GM12891 (cell line): ENCODE measurements around the gene RIGI.

Source experiments
- POLR2A ChIP-seq: IDR thresholded peaks from 2 replicates; pipeline ENCODE4 v1.6.1; 2011; ENCODE audit warnings: low read depth, low read length, control low read depth
- POLR2AphosphoS5 ChIP-seq: IDR thresholded peaks from 2 replicates; pipeline ENCODE4 v1.6.1; 2011; ENCODE audit warnings: low read depth, low read length, control low read depth
- TAF1 ChIP-seq: IDR thresholded peaks from 2 replicates; pipeline ENCODE4 v1.6.1; 2011; ENCODE audit warnings: low read depth, low read length, control low read depth

DNA sequence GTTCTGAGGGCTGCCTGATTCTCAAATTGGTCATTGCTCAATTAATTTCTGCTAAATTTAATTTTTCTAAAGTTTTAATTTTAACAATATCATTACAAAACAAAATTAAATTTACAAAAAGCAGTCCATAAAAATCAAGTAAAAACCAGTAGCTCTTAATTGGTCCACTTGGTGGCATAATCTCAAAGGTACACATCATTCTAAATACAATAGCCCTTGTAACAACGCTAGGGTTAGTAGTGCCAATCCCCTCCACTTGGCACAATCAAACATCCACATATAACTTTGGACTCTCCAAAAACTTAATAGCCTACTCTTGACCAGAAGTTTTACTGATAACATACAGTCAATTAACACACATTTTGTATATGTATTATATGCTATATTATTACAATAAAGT lies 48.9 kb upstream of the RIGI start:
- TF ChIP-seq POLR2AphosphoS5 (no peak), POLR2A (no peak), TAF1 (no peak)
